Neuronal stem cell (in vitro differentiated cells): Measurements from ENCODE around the gene ADCY1.
"Not testable (repeated sequence)": the region's sequence is repeated elsewhere in the genome, so short reads cannot be mapped to it uniquely, and the experiment has no call there.

Source experiments
- DNase-seq: peaks from one replicate; pipeline ENCODE4 v3.0.0-alpha.2; 2013; ENCODE audit warnings: low spot score
- H2AFZ ChIP-seq: one replicate; pipeline ENCODE4 v1.6.1; 2013; ENCODE audit warnings: mild to moderate bottlenecking, low read length, inconsistent platforms
- H2AK5ac ChIP-seq: 2 replicates; pipeline ENCODE4 v1.6.1; 2013; ENCODE audit warnings: low read depth, mild to moderate bottlenecking, inconsistent platforms, low read length, moderate library complexity, mixed read lengths
- H2BK120ac ChIP-seq: 2 replicates; pipeline ENCODE4 v1.6.1; 2013; ENCODE audit warnings: low read depth, mild to moderate bottlenecking, inconsistent platforms, low read length, moderate library complexity, mixed read lengths
- H2BK12ac ChIP-seq: one replicate; pipeline ENCODE4 v1.6.1; 2013; ENCODE audit warnings: low read length, inconsistent platforms
- H2BK15ac ChIP-seq: 2 replicates; pipeline ENCODE4 v1.6.1; 2013; ENCODE audit warnings: mild to moderate bottlenecking, low read length, inconsistent platforms, mixed read lengths
- H2BK5ac ChIP-seq: one replicate; pipeline ENCODE4 v1.6.1; 2013; ENCODE audit warnings: inconsistent platforms, mild to moderate bottlenecking, low read length, moderate library complexity
- H3K14ac ChIP-seq: one replicate; pipeline ENCODE4 v1.6.1; 2013; ENCODE audit warnings: low read length, inconsistent platforms
- H3K18ac ChIP-seq: 2 replicates; pipeline ENCODE4 v1.6.1; 2013; ENCODE audit warnings: low read length, inconsistent platforms
- H3K23ac ChIP-seq: 2 replicates; pipeline ENCODE4 v1.6.1; 2013; ENCODE audit warnings: low read depth, mild to moderate bottlenecking, mixed read lengths, low read length, inconsistent platforms; ENCODE audit not compliant: poor library complexity
- H3K27ac ChIP-seq: replicated peaks from 3 replicates; pipeline ENCODE4 v1.5.1; 2013; ENCODE audit warnings: low read length, inconsistent platforms
- H3K27me3 ChIP-seq, 3 experiments: 2 replicates each; pipeline ENCODE4 v1.6.1; 2013; ENCODE audit warnings: low read length in 3 of 3, mild to moderate bottlenecking in 2 of 3, inconsistent platforms in 1 of 3, low read depth in 1 of 3, mixed read lengths in 1 of 3, moderate library complexity in 1 of 3; ENCODE audit not compliant: control insufficient read depth in 3 of 3, insufficient read depth in 3 of 3
- H3K36me3 ChIP-seq, 2 donors: replicated peaks in 1 of 2; 2 replicates each; pipeline ENCODE4 v1.6.1; 2013; ENCODE audit warnings: low read length in 2 of 2; ENCODE audit not compliant: control insufficient read depth in 2 of 2, insufficient read depth in 2 of 2
- H3K4ac ChIP-seq: 2 replicates; pipeline ENCODE4 v1.6.1; 2013; ENCODE audit warnings: inconsistent platforms, mild to moderate bottlenecking, low read length, moderate library complexity
- H3K4me1 ChIP-seq, 2 donors: 1 replicate in 1 of 2; 2 replicates in 1 of 2; pipeline ENCODE4 v1.6.1; 2013; ENCODE audit warnings: low read length in 2 of 2, low read depth in 1 of 2; ENCODE audit not compliant: control insufficient read depth in 2 of 2, insufficient read depth in 1 of 2
- H3K4me2 ChIP-seq: one replicate; pipeline ENCODE4 v1.6.1; 2013; ENCODE audit warnings: mild to moderate bottlenecking, low read length, inconsistent platforms; ENCODE audit not compliant: insufficient read depth, poor library complexity, severe bottlenecking
- H3K4me3 ChIP-seq, 2 donors: 2 replicates each; pipeline ENCODE4 v1.5.1; 2013; ENCODE audit warnings: low read length in 2 of 2, mild to moderate bottlenecking in 2 of 2, inconsistent platforms in 1 of 2, moderate library complexity in 1 of 2
- H3K79me1 ChIP-seq: one replicate; pipeline ENCODE4 v1.6.1; 2013; ENCODE audit warnings: low read depth, mild to moderate bottlenecking, inconsistent platforms, low read length, moderate library complexity
- H3K9ac ChIP-seq: one replicate; pipeline ENCODE4 v1.6.1; 2013; ENCODE audit warnings: mild to moderate bottlenecking, low read depth, low read length, inconsistent platforms; ENCODE audit not compliant: poor library complexity
- H3K9me3 ChIP-seq, 2 donors: replicated peaks in 1 of 2; 2 replicates each; pipeline versions ENCODE3 to v1.6.1; 2013; ENCODE audit warnings: low read length in 2 of 2, mild to moderate bottlenecking in 2 of 2, inconsistent platforms in 1 of 2, low read depth in 1 of 2, mixed read lengths in 1 of 2, moderate library complexity in 1 of 2; ENCODE audit not compliant: control insufficient read depth in 2 of 2, insufficient read depth in 1 of 2
- H4K8ac ChIP-seq: one replicate; pipeline ENCODE4 v1.6.1; 2013; ENCODE audit warnings: low read depth, mild to moderate bottlenecking, inconsistent platforms, low read length, moderate library complexity
- H4K91ac ChIP-seq: one replicate; pipeline ENCODE4 v1.6.1; 2013; ENCODE audit warnings: low read length, low read depth, mild to moderate bottlenecking, inconsistent platforms; ENCODE audit not compliant: poor library complexity
- WGBS, 2 donors: extraction: QIAGEN DNeasy Blood & Tissue Kit; methylation state at CpG; one replicate each; pipeline ENCODE4 v1.1.7; 2013; ENCODE audit warnings: missing lambda C conversion rate in 2 of 2, mixed read lengths in 1 of 2; ENCODE audit not compliant: insufficient read length in 2 of 2, insufficient replicate concordance in 1 of 2; ENCODE audit errors: extremely low coverage in 2 of 2; 5-methylcytosine and 5-hydroxymethylcytosine counted together

The ADCY1 gene

DNA sequence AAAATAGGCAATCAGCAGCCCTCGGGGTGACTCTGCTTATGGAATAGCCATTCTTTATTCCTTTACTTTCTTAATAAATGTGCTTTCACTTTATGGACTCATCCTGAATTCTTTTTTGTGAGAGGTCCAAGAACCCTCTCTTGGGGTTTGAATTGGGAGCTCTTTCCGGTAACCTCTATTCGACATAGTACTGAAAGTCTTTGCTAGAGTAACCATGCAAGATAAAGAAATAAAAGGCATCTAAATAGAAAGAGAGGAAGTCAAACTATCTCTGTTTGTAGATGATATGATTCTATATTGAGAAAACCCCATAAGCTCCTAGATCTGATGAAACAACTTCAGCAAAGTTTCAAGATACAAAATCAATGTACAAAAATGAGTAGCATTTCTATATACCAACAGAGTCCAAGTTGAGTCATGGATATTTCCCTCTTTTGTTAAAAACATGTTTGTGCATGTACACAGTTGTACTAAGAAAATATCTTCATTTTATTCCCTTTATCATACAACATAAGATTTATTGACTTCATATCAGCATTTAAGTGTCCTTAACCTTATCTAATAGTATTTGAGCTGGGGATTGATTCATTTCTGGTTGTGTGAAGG lies 29.0 kb upstream of the ADCY1 start:
- not testable (repeated sequence) for H2AFZ ChIP-seq, H2BK15ac ChIP-seq, H4K8ac ChIP-seq, H3K4me3 ChIP-seq, H3K9ac ChIP-seq, H3K14ac ChIP-seq, H3K27me3 ChIP-seq, H3K4ac ChIP-seq, H4K91ac ChIP-seq, H2BK120ac ChIP-seq, H3K27ac ChIP-seq, DNase-seq, H3K4me1 ChIP-seq, H3K36me3 ChIP-seq, H3K4me2 ChIP-seq, H3K9me3 ChIP-seq, H3K18ac ChIP-seq, H2BK5ac ChIP-seq, H2BK12ac ChIP-seq, H3K23ac ChIP-seq, H3K79me1 ChIP-seq, H2AK5ac ChIP-seq
- WGBS, 2 donors, result no CpG with 5 or more reads among the region's 3 CpGs

DNA sequence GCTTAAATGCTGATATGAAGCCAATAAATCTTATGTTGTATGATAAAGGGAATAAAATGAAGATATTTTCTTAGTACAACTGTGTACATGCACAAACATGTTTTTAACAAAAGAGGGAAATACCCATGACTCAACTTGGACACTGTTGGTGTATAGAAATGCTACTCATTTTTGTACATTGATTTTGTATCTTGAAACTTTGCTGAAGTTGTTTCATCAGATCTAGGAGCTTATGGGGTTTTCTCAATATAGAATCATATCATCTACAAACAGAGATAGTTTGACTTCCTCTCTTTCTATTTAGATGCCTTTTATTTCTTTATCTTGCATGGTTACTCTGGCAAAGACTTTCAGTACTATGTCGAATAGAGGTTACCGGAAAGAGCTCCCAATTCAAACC lies 25.3 kb upstream of the ADCY1 start:
- WGBS, 2 donors, result no CpG with 5 or more reads among the region's 2 CpGs
- H2BK12ac ChIP-seq, H2BK5ac ChIP-seq: not testable (repeated sequence)

DNA sequence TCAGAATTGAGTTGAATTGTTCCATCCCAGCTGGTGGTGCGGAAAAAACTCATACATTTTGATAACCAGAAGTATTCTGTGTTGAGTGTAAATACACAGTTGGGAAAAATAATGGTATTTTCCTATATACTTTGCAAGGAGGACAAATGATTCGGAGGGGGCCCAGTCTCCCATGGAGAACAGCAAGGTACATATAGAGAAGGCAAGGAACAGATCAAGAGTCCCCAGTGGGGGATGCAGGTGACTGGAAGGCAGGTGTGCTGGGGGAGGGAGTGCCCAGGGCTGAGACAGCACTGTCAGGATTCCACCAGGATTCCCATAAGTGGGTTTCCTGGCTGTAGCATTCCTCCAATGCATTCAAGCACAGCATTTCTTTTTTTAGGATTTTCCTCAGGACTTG lies 10.8 kb upstream of the ADCY1 start:
- no peak overlapping the region for H2BK15ac ChIP-seq
- no peak overlapping the region for H2BK12ac ChIP-seq
- no peak overlapping the region for H3K18ac ChIP-seq
- no peak overlapping the region for H3K27ac ChIP-seq
- H4K8ac ChIP-seq, result no peak overlapping the region
- peaks cover 0 to 2% of the 10 kb centered on the region in 2 donors for H3K9me3 ChIP-seq
- no peak overlapping the region for H3K9ac ChIP-seq
- H2AK5ac ChIP-seq, result no peak overlapping the region
- H3K79me1 ChIP-seq, result no peaks in the 10 kb centered on the region
- peaks cover 0 to 6% of the 10 kb centered on the region in 2 donors for H3K4me1 ChIP-seq
- no CpG with 5 or more reads among the region's 2 CpGs for WGBS, 2 donors
- no peaks in the 10 kb centered on the region for H3K36me3 ChIP-seq
- no peak overlapping the region for H3K4me2 ChIP-seq
- H3K4me3 ChIP-seq, result no peak overlapping the region
- no peak overlapping the region for H3K23ac ChIP-seq
- H2BK120ac ChIP-seq, result no peak overlapping the region
- no peak overlapping the region for H4K91ac ChIP-seq
- H2BK5ac ChIP-seq, result no peak overlapping the region
- H3K4ac ChIP-seq, result no peak overlapping the region
- H3K14ac ChIP-seq, result no peak overlapping the region
- peaks cover 0 to 50% (median 0%) of the 10 kb centered on the region in 3 experiments for H3K27me3 ChIP-seq
- H2AFZ ChIP-seq, result no peak overlapping the region
- DNase-seq, result no peak

More for the DNA sequence above, 25.3 kb upstream of the ADCY1 start:
- not testable (repeated sequence) for H3K9ac ChIP-seq, H3K79me1 ChIP-seq, DNase-seq, H3K4ac ChIP-seq, H3K4me1 ChIP-seq, H3K14ac ChIP-seq, H4K91ac ChIP-seq, H3K23ac ChIP-seq, H4K8ac ChIP-seq, H3K18ac ChIP-seq, H3K4me3 ChIP-seq, H3K27me3 ChIP-seq, H2AFZ ChIP-seq, H2BK15ac ChIP-seq, H2BK120ac ChIP-seq, H3K9me3 ChIP-seq, H3K36me3 ChIP-seq, H3K27ac ChIP-seq, H3K4me2 ChIP-seq, H2AK5ac ChIP-seq

DNA sequence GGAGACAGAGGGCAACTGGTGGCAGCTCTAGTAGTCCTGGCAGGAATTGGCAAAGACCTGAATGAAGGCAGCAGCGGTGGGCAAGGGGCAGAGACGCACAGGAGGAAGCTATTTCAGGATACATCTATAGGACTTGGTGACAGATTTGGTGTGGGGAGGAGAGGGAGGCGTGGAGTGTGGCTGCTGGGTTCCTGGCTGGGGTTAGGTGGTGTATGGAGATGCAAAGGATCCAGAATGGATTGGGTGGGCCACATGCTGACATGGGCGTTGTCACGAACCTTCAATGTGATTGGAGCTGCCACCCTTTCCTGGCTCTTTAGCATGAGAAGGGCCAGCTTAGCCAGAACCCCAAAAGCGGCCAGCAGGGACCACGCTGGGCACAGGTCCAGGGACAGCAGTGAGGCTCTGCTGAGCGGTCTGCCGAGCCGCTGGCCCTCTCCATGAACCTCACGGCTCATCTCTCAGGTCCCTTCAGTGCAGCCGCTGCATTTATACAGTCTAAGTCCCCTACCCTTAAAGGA lies 10.2 kb upstream of the ADCY1 start:
- H2BK5ac ChIP-seq, result no peak overlapping the region
- H3K36me3 ChIP-seq, result no peaks in the 10 kb centered on the region
- peak overlapping the region; percentile 9 for H3K9ac ChIP-seq
- H2BK15ac ChIP-seq, result no peak overlapping the region
- H2BK12ac ChIP-seq, result no peak overlapping the region
- H3K9me3 ChIP-seq, result peaks cover 0 to 2% of the 10 kb centered on the region in 2 donors
- H4K91ac ChIP-seq, result no peak overlapping the region
- peaks cover 0 to 6% of the 10 kb centered on the region in 2 donors for H3K4me1 ChIP-seq
- H3K4me3 ChIP-seq, result no peak overlapping the region
- peak overlapping the region; percentile 11 for H3K23ac ChIP-seq
- WGBS, 2 donors, result no CpG with 5 or more reads among the region's 12 CpGs
- no peak overlapping the region for H2AFZ ChIP-seq
- no peak for DNase-seq
- H3K27me3 ChIP-seq, result peaks cover 0 to 55% (median 0%) of the 10 kb centered on the region in 3 experiments
- peak overlapping the region; percentile 14 for H3K14ac ChIP-seq
- no peak overlapping the region for H2BK120ac ChIP-seq
- no peak overlapping the region for H4K8ac ChIP-seq
- no peak overlapping the region for H3K27ac ChIP-seq
- no peak overlapping the region for H3K4me2 ChIP-seq
- no peak overlapping the region for H2AK5ac ChIP-seq
- H3K18ac ChIP-seq, result peak overlapping the region; percentile 52
- no peak overlapping the region for H3K4ac ChIP-seq
- no peaks in the 10 kb centered on the region for H3K79me1 ChIP-seq
